ENCODE measurements around the gene MTREX. TPM values are rescaled to one million over a fixed set of nuclear protein-coding genes. Genes with fewer than 3 reads are reported as not detected.

Gene MTREX
- total and polyA plus RNA-seq, 2 of the 8 experiments (the other 6 are each of a cell fraction or from before 2014, with no cell fraction given) = 16.0 to 130 TPM

GRCh38 chr5:55364537-55365055, 56.8 kb downstream of the MTREX start:
- Histone ChIP-seq H3K9ac (replicated peaks in 1 of 4; ENCODE audit: extremely low read depth in 1 of 4, low read depth in 3 of 4, low read length in 3 of 4) (no peak overlapping the region), H3K4me2 (ENCODE audit: insufficient read depth in 1 of 2, low read depth in 2 of 2, low read length in 2 of 2) (no peak overlapping the region), H3K27ac (ENCODE audit: low read depth, low read length) (no peak overlapping the region), H4K20me1 (replicated peaks in 1 of 2; ENCODE audit: control insufficient read depth in 1 of 2, insufficient read depth in 2 of 2, low read length in 2 of 2) (no peaks in the 10 kb centered on the region), H2AK5ac (ENCODE audit: low read depth, low read length) (no peak overlapping the region), H4K8ac (ENCODE audit: extremely low read depth, insufficient read depth, low read length) (no peak overlapping the region), H2BK12ac (ENCODE audit: low read depth, low read length) (no peak overlapping the region), H2BK5ac (ENCODE audit: low read depth, low read length) (no peak overlapping the region), H2BK20ac (ENCODE audit: low read length) (no peak overlapping the region), H3K79me2 (ENCODE audit: control insufficient read depth in 1 of 2, insufficient read depth in 2 of 2, low read length in 2 of 2) (0 out of 4 replicates have a peak, but pooled peaks cover 0 to 4% of the 10 kb centered on the region in 2 experiments), H3K4me3 (ENCODE audit: extremely low read depth in 1 of 4, insufficient read depth in 2 of 4, low read depth in 3 of 4, low read length in 4 of 4) (no peak overlapping the region), H3K56ac (replicated peaks; ENCODE audit: insufficient read length, low read depth, low read length) (no peak overlapping the region), H3K4ac (replicated peaks; ENCODE audit: insufficient read length, low read depth, low read length) (no peak overlapping the region), H3K79me1 (ENCODE audit: low read depth, low read length) (no peaks in the 10 kb centered on the region), H3K23ac (ENCODE audit: insufficient read length) (no peak overlapping the region), H2BK15ac (ENCODE audit: low read length) (no peak overlapping the region), H3K14ac (ENCODE audit: insufficient read length) (no peak overlapping the region), H2BK120ac (replicated peaks; ENCODE audit: low read depth, low read length) (no peak overlapping the region), H4K91ac (replicated peaks; ENCODE audit: insufficient read length, low read length) (no peak overlapping the region), H3K36me3 (ENCODE audit: control insufficient read depth in 2 of 4, insufficient read depth in 4 of 4, low read length in 3 of 4) (peaks cover 0 to 37% (median 16%) of the 10 kb centered on the region in 4 experiments; a peak in 5 of 8 replicates), H4K5ac (ENCODE audit: insufficient read length, low read depth, low read length) (no peak overlapping the region), H3K23me2 (ENCODE audit: low read depth, low read length) (no peaks in the 10 kb centered on the region), H3K9me3 (ENCODE audit: insufficient read depth in 2 of 2, low read depth in 1 of 2, low read length in 1 of 2) (no peaks in the 10 kb centered on the region), H3K18ac (ENCODE audit: extremely low read depth, low read length) (no peak overlapping the region), H2AFZ (ENCODE audit: low read length) (no peak overlapping the region), H3K4me1 (replicated peaks in 1 of 4; ENCODE audit: control insufficient read depth in 3 of 4, insufficient read depth in 4 of 4, low read length in 3 of 4) (no peaks in the 10 kb centered on the region), H3K27me3 (replicated peaks in 1 of 4; ENCODE audit: control insufficient read depth in 3 of 4, extremely low read depth in 1 of 4, insufficient read depth in 3 of 4, low read length in 3 of 4) (no peaks in the 10 kb centered on the region)
- WGBS, 2 experiments (ENCODE audit: extremely low coverage in 1 of 2, insufficient coverage in 1 of 2, insufficient read length in 1 of 2, insufficient replicate concordance in 2 of 2, low coverage in 1 of 2, low lambda C conversion rate in 2 of 2, missing lambda C conversion rate in 1 of 2) = 91% methylated on average over 4 of the region's 4 CpGs; no CpG with 5 or more reads in 1 of the 2 experiments
- DNase-seq (ENCODE audit: low read depth in 1 of 2, low spot score in 2 of 2) (no peak), FAIRE-seq (no peak)
- TF ChIP-seq CEBPB (IDR thresholded peaks at IDR 0.05; ENCODE audit: low read depth, low read length) (no peak), CTCF (IDR thresholded peaks at IDR 0.05; ENCODE audit: control extremely low read depth in 1 of 3, insufficient read depth in 1 of 3, low read depth in 1 of 3, low read length in 3 of 3) (no peak), BRCA1 (IDR thresholded peaks at IDR 0.05; ENCODE audit: low read depth, low read length) (no peak), HDAC6 (IDR thresholded peaks at IDR 0.05; ENCODE audit: low read depth, low read length) (no peak), CHD2 (IDR thresholded peaks at IDR 0.05; ENCODE audit: low read length) (no peak), RXRA (IDR thresholded peaks at IDR 0.05; ENCODE audit: insufficient read depth, low read depth, low read length) (no peak), SIRT6 (IDR thresholded peaks at IDR 0.05; ENCODE audit: low read length) (no peak), PHF8 (conservative IDR thresholded peaks at IDR 0.05; ENCODE audit: low read depth, low read length) (no peak), EGR1 (IDR thresholded peaks at IDR 0.05; ENCODE audit: borderline replicate concordance, low read depth, low read length) (no peak), KDM4A (IDR thresholded peaks at IDR 0.05; ENCODE audit: low read depth, low read length, severe bottlenecking) (no peak)
- POLR2A ChIA-PET (ENCODE audit: partially characterized antibody) = no interaction called here
- CTCF ChIA-PET (ENCODE audit: partially characterized antibody) = interaction anchor here (0.8 kb wide), 1 partner anchor 65 kb away, joined by 3 read pairs; no protein-coding TSS in a partner anchor
